GM23338 (cell line): ENCODE data around the gene GDPD1. TPM values are rescaled to one million over a fixed set of nuclear protein-coding genes. Genes with fewer than 3 reads are reported as not detected.

Source experiments
- CREB1 ChIP-seq: fragments of 250-450 bp; sonication (Bioruptor Pico); IDR thresholded peaks from 2 replicates; pipeline ENCODE4 v1.5.0; 2020; ENCODE audit warnings: low read depth, mild to moderate bottlenecking, moderate library complexity
- ETS1 ChIP-seq: IDR thresholded peaks from 2 replicates; pipeline ENCODE4 v1.6.1; 2016; ENCODE audit warnings: antibody characterized with exemption
- STAT1 ChIP-seq: IDR thresholded peaks from one replicate; pipeline ENCODE4 v1.6.1; 2016; ENCODE audit warnings: antibody characterized with exemption; ENCODE audit not compliant: unreplicated experiment
- ZNF462 ChIP-seq: fragments of 250-450 bp; sonication (Bioruptor Pico); IDR thresholded peaks from 2 replicates; pipeline ENCODE4 v1.5.0; 2020; ENCODE audit warnings: mild to moderate bottlenecking, moderate library complexity
- polyA plus RNA-seq: library from polyadenylated mRNA; unstranded; fragments of >200 nt; fragmentation: Nextera tagmentation; extraction: Ambion mirVana; gene quantifications from 2 replicates; pipeline ENCODE4 v1.2.1, GENCODE V29; 2016
- small RNA-seq: library from RNA; depleted of rRNA; stranded (forward); fragments of <200 nt; gene quantifications from one replicate; pipeline ENCODE3, GENCODE V24; 2014; ENCODE audit warnings: low replicate concordance
- total RNA-seq: library from RNA; depleted of rRNA; stranded (reverse); fragments of >200 nt; shearing (Covaris generic); gene quantifications from 2 replicates; pipeline ENCODE4 v1.2.3, GENCODE V29; 2014; rRNA removed

Gene GDPD1
- total and polyA plus RNA-seq, 2 experiments from 2014 or later, result 6.8 to 7.8 TPM

- TF ChIP-seq ZNF462 (CRISPR knock-in tag) (no peak), STAT1 (no peak), CREB1 (CRISPR knock-in tag) (no peak), ETS1 (no peak)
Observed at GRCh38 chr17:59315866-59316265, 95.6 kb downstream of the GDPD1 start (continued).

Small RNA genes within 50 kb of the gene (small RNA-seq; reads per million reads assigned to genes)
- gene RF00019 (not detected), gene SNRPGP17 (not detected)

Other genes with a start within 250 kb of the GDPD1 start
- gene TRIM37, start 113.6 kb upstream of the GDPD1 start, total RNA-seq, result 65.3 and 71.2 TPM in 2 replicates
- gene TRIM37, start 113.6 kb upstream of the GDPD1 start, polyA plus RNA-seq, result 47.6 and 61.1 TPM in 2 replicates
- gene SKA2, start 65.3 kb upstream of the GDPD1 start, total RNA-seq, result 50.5 and 53.8 TPM in 2 replicates
- 125 and 140 TPM in 2 replicates for gene SKA2, start 65.3 kb upstream of the GDPD1 start, polyA plus RNA-seq
- 40.0 and 42.7 TPM in 2 replicates for gene PRR11, start 64.8 kb upstream of the GDPD1 start, total RNA-seq
- gene PRR11, start 64.8 kb upstream of the GDPD1 start, polyA plus RNA-seq, result 50.0 and 55.9 TPM in 2 replicates
- 16.1 and 17.1 TPM in 2 replicates for gene SMG8, start 10.5 kb upstream of the GDPD1 start, total RNA-seq
- 3.9 and 6.7 TPM in 2 replicates for gene SMG8, start 10.5 kb upstream of the GDPD1 start, polyA plus RNA-seq
- gene YPEL2, start 111.1 kb downstream of the GDPD1 start, total RNA-seq, result 4.1 and 4.6 TPM in 2 replicates
- gene YPEL2, start 111.1 kb downstream of the GDPD1 start, polyA plus RNA-seq, result 2.1 and 5.2 TPM in 2 replicates